ENCODE results near the gene EVI5. TPM values are rescaled to one million over a fixed set of nuclear protein-coding genes. Genes with fewer than 3 reads are reported as not detected.
"Not testable (repeated sequence)": the region's sequence is repeated elsewhere in the genome, so short reads cannot be mapped to it uniquely, and the experiment has no call there.

The EVI5 gene
- total RNA-seq, 1 experiment from 2014 or later, result 25.7 TPM

- in situ Hi-C loops (cut with HindIII; ENCODE audit: low pct_unique_long_range_greater_than_20kb, low sequenced_read_pairs), result no loop called here
- no peak for DNase-seq (ENCODE audit: low read depth, low spot score)
Observed at GRCh38 chr1:92655197-92655801, 129.6 kb downstream of the EVI5 start.

- DNase-seq (ENCODE audit: low read depth, low spot score), result no peak
- in situ Hi-C loops (cut with HindIII; ENCODE audit: low pct_unique_long_range_greater_than_20kb, low sequenced_read_pairs), result no loop called here
Observed at GRCh38 chr1:92653605-92654381, 131.1 kb downstream of the EVI5 start.

GRCh38 chr1:92640686-92641085, 144.2 kb downstream of the EVI5 start:
- in situ Hi-C loops (cut with HindIII; ENCODE audit: low pct_unique_long_range_greater_than_20kb, low sequenced_read_pairs); DNase-seq (ENCODE audit: low read depth, low spot score): not testable (repeated sequence)

- DNase-seq (ENCODE audit: low read depth, low spot score), result no peak
- in situ Hi-C loops (cut with HindIII; ENCODE audit: low pct_unique_long_range_greater_than_20kb, low sequenced_read_pairs), result no loop called here
Observed at GRCh38 chr1:92638498-92638897, 146.4 kb downstream of the EVI5 start.

GRCh38 chr1:92635203-92635602, 149.7 kb downstream of the EVI5 start:
- DNase-seq (ENCODE audit: low read depth, low spot score); in situ Hi-C loops (cut with HindIII; ENCODE audit: low pct_unique_long_range_greater_than_20kb, low sequenced_read_pairs): not testable (repeated sequence)

GRCh38 chr1:92623187-92623778, 161.6 kb downstream of the EVI5 start:
- in situ Hi-C loops (cut with HindIII; ENCODE audit: low pct_unique_long_range_greater_than_20kb, low sequenced_read_pairs), result no loop called here
- peak; percentile 40 for DNase-seq (ENCODE audit: low read depth, low spot score)

- no peak for DNase-seq (ENCODE audit: low read depth, low spot score)
- in situ Hi-C loops (cut with HindIII; ENCODE audit: low pct_unique_long_range_greater_than_20kb, low sequenced_read_pairs), result no loop called here
Observed at GRCh38 chr1:92619466-92620189, 165.3 kb downstream of the EVI5 start.

GRCh38 chr1:92601044-92601443, 183.9 kb downstream of the EVI5 start:
- in situ Hi-C loops (cut with HindIII; ENCODE audit: low pct_unique_long_range_greater_than_20kb, low sequenced_read_pairs), result no loop called here
- no peak for DNase-seq (ENCODE audit: low read depth, low spot score)

GRCh38 chr1:92599184-92599583, 185.7 kb downstream of the EVI5 start:
- in situ Hi-C loops (cut with HindIII; ENCODE audit: low pct_unique_long_range_greater_than_20kb, low sequenced_read_pairs), result no loop called here
- peak; percentile 50 for DNase-seq (ENCODE audit: low read depth, low spot score)

- in situ Hi-C loops (cut with HindIII; ENCODE audit: low pct_unique_long_range_greater_than_20kb, low sequenced_read_pairs); DNase-seq (ENCODE audit: low read depth, low spot score): not testable (repeated sequence)
Observed at GRCh38 chr1:92589361-92589760, 195.5 kb downstream of the EVI5 start.

- in situ Hi-C loops (cut with HindIII; ENCODE audit: low pct_unique_long_range_greater_than_20kb, low sequenced_read_pairs), result no loop called here
- no peak for DNase-seq (ENCODE audit: low read depth, low spot score)
Observed at GRCh38 chr1:92587445-92587844, 197.5 kb downstream of the EVI5 start.

GRCh38 chr1:92585831-92586230, 199.1 kb downstream of the EVI5 start:
- no peak for DNase-seq (ENCODE audit: low read depth, low spot score)
- in situ Hi-C loops (cut with HindIII; ENCODE audit: low pct_unique_long_range_greater_than_20kb, low sequenced_read_pairs), result no loop called here

- DNase-seq (ENCODE audit: low read depth, low spot score); in situ Hi-C loops (cut with HindIII; ENCODE audit: low pct_unique_long_range_greater_than_20kb, low sequenced_read_pairs): not testable (repeated sequence)
Observed at GRCh38 chr1:92584810-92585209, 200.1 kb downstream of the EVI5 start.

- no peak for DNase-seq (ENCODE audit: low read depth, low spot score)
Observed at GRCh38 chr1:92583821-92584760, 200.8 kb downstream of the EVI5 start.

GRCh38 chr1:92577261-92577895, 207.5 kb downstream of the EVI5 start:
- DNase-seq (ENCODE audit: low read depth, low spot score), result no peak
- in situ Hi-C loops (cut with HindIII; ENCODE audit: low pct_unique_long_range_greater_than_20kb, low sequenced_read_pairs), result no loop called here

More at GRCh38 chr1:92583821-92584760, 200.8 kb downstream of the EVI5 start:
- in situ Hi-C loops (cut with HindIII; ENCODE audit: low pct_unique_long_range_greater_than_20kb, low sequenced_read_pairs), result no loop called here

GRCh38 chr1:92575123-92575522, 209.8 kb downstream of the EVI5 start:
- in situ Hi-C loops (cut with HindIII; ENCODE audit: low pct_unique_long_range_greater_than_20kb, low sequenced_read_pairs), result no loop called here
- no peak for DNase-seq (ENCODE audit: low read depth, low spot score)

GRCh38 chr1:92572520-92572919, 212.4 kb downstream of the EVI5 start:
- in situ Hi-C loops (cut with HindIII; ENCODE audit: low pct_unique_long_range_greater_than_20kb, low sequenced_read_pairs), result no loop called here
- DNase-seq (ENCODE audit: low read depth, low spot score), result no peak

Data from SK-MEL-5 (cell line).